Measurements from ENCODE around the gene MANF. TPM values are rescaled to one million over a fixed set of nuclear protein-coding genes. Genes with fewer than 3 reads are reported as not detected.

Gene MANF
- 11.2 TPM for total RNA-seq

- Histone ChIP-seq H3K4me1 (ENCODE audit: insufficient read depth, low read length) (peaks cover 48% of the 10 kb centered on the region), H3K4me3 (ENCODE audit: low read length) (peak within 1 kb of the TSS; percentile 87), H3K9me3 (ENCODE audit: low read depth, low read length) (no peaks in the 10 kb centered on the region), H3K27me3 (ENCODE audit: insufficient read depth, low read length) (no peaks in the 10 kb centered on the region)
Measured at GRCh38 chr3:51384726-51385473, at the start of gene MANF. MANF (plus strand) TSS chr3:51385291; CDS start chr3:51385343, 52 bp downstream.

DNA sequence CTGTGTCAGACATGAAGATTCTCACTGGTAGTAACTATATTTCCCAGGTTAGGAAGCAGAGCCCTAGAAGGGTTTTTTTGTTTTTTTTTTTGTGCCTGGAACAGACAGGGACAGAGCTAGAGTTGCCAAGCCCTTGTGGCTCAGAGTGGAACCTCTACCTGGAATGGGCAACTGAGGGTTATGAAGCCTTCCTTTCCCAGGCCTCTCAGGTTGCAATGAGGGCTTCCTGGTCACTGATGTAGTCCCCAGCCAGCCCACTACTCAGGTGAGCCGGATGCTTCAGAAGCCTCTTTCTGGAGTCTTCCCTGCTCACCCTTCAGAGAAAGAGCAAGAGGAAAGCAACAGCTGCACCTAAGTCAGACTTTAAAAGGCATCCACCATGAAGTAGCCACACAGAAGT, 48.8 kb upstream of the MANF start:
- Histone ChIP-seq H3K4me1 (ENCODE audit: insufficient read depth, low read length) (no peaks in the 10 kb centered on the region), H3K27me3 (ENCODE audit: insufficient read depth, low read length) (no peaks in the 10 kb centered on the region), H3K9me3 (ENCODE audit: low read depth, low read length) (no peaks in the 10 kb centered on the region), H3K4me3 (ENCODE audit: low read length) (no peak overlapping the region)

- no peaks in the 10 kb centered on the region for H3K27me3 ChIP-seq (ENCODE audit: insufficient read depth, low read length)
- H3K4me3 ChIP-seq (ENCODE audit: low read length) = no peak overlapping the region
- H3K9me3 ChIP-seq (ENCODE audit: low read depth, low read length) = no peaks in the 10 kb centered on the region
- no peaks in the 10 kb centered on the region for H3K4me1 ChIP-seq (ENCODE audit: insufficient read depth, low read length)
Measured at GRCh38 chr3:51337666-51338065, 47.4 kb upstream of the MANF start.

GRCh38 chr3:51338632-51339031, 46.5 kb upstream of the MANF start:
- no peaks in the 10 kb centered on the region for H3K9me3 ChIP-seq (ENCODE audit: low read depth, low read length)
- H3K27me3 ChIP-seq (ENCODE audit: insufficient read depth, low read length) = no peaks in the 10 kb centered on the region
- no peak overlapping the region for H3K4me3 ChIP-seq (ENCODE audit: low read length)
- no peaks in the 10 kb centered on the region for H3K4me1 ChIP-seq (ENCODE audit: insufficient read depth, low read length)

GRCh38 chr3:51340013-51340829, 44.9 kb upstream of the MANF start:
- Histone ChIP-seq H3K4me1 (ENCODE audit: insufficient read depth, low read length) (no peaks in the 10 kb centered on the region), H3K4me3 (ENCODE audit: low read length) (no peak overlapping the region), H3K27me3 (ENCODE audit: insufficient read depth, low read length) (no peaks in the 10 kb centered on the region), H3K9me3 (ENCODE audit: low read depth, low read length) (no peaks in the 10 kb centered on the region)

- H3K27me3 ChIP-seq (ENCODE audit: insufficient read depth, low read length) = no peaks in the 10 kb centered on the region
- no peaks in the 10 kb centered on the region for H3K4me1 ChIP-seq (ENCODE audit: insufficient read depth, low read length)
- no peak overlapping the region for H3K4me3 ChIP-seq (ENCODE audit: low read length)
- H3K9me3 ChIP-seq (ENCODE audit: low read depth, low read length) = no peaks in the 10 kb centered on the region
Measured at GRCh38 chr3:51340989-51341636, 44.0 kb upstream of the MANF start.

GRCh38 chr3:51343918-51344687, 41.0 kb upstream of the MANF start:
- Histone ChIP-seq H3K27me3 (ENCODE audit: insufficient read depth, low read length) (no peaks in the 10 kb centered on the region), H3K4me1 (ENCODE audit: insufficient read depth, low read length) (no peaks in the 10 kb centered on the region), H3K9me3 (ENCODE audit: low read depth, low read length) (no peaks in the 10 kb centered on the region), H3K4me3 (ENCODE audit: low read length) (no peak overlapping the region)

- no peaks in the 10 kb centered on the region for H3K27me3 ChIP-seq (ENCODE audit: insufficient read depth, low read length)
- H3K9me3 ChIP-seq (ENCODE audit: low read depth, low read length) = no peaks in the 10 kb centered on the region
- H3K4me3 ChIP-seq (ENCODE audit: low read length) = no peak overlapping the region
- no peaks in the 10 kb centered on the region for H3K4me1 ChIP-seq (ENCODE audit: insufficient read depth, low read length)
Measured at GRCh38 chr3:51350751-51351150, 34.3 kb upstream of the MANF start.

DNA sequence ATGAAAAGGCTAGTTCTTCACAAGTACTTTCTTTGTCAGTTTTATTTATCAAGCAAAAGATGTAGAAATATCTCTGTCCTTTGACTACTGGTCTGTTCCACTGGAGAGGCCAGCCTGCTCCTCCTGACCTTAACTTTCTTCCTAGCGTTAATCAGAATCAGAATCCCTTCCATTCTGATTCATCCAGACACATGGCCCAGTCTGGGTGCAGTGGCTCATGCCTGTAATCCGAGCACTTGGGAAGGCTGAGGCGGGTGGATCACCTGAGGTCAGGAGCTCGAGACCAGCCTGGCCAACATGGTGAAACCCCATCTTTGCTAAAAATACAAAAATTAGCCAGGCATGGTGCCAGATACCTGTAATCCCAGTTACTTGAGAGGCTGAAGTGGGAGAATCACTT, 32.0 kb upstream of the MANF start:
- Histone ChIP-seq H3K9me3 (ENCODE audit: low read depth, low read length) (no peaks in the 10 kb centered on the region), H3K4me3 (ENCODE audit: low read length) (no peak overlapping the region), H3K4me1 (ENCODE audit: insufficient read depth, low read length) (no peaks in the 10 kb centered on the region), H3K27me3 (ENCODE audit: insufficient read depth, low read length) (no peaks in the 10 kb centered on the region)

DNA sequence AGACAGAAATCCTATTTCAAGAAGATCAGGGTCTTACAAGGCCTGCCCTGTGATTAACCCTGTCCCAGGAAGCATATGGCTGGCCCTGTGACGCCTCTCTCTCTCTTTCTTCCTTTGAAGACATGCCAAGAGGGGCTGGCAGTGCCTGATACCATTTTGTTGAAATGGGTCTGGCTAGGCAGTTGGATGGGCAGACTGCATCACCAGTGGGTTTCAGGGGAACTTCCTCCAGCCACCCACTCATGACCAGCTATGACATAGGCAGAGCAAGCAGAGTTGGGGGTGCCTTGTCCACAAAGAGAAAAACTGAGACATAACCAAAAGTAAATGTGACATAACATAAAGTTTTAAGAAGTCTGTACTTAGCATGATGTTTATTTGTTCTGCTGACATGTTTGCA, 31.4 kb upstream of the MANF start:
- no peaks in the 10 kb centered on the region for H3K27me3 ChIP-seq (ENCODE audit: insufficient read depth, low read length)
- H3K9me3 ChIP-seq (ENCODE audit: low read depth, low read length) = no peaks in the 10 kb centered on the region
- H3K4me3 ChIP-seq (ENCODE audit: low read length) = no peak overlapping the region
- no peaks in the 10 kb centered on the region for H3K4me1 ChIP-seq (ENCODE audit: insufficient read depth, low read length)

GRCh38 chr3:51354172-51354571, 30.9 kb upstream of the MANF start:
- H3K27me3 ChIP-seq (ENCODE audit: insufficient read depth, low read length) = no peaks in the 10 kb centered on the region
- no peaks in the 10 kb centered on the region for H3K9me3 ChIP-seq (ENCODE audit: low read depth, low read length)

DNA sequence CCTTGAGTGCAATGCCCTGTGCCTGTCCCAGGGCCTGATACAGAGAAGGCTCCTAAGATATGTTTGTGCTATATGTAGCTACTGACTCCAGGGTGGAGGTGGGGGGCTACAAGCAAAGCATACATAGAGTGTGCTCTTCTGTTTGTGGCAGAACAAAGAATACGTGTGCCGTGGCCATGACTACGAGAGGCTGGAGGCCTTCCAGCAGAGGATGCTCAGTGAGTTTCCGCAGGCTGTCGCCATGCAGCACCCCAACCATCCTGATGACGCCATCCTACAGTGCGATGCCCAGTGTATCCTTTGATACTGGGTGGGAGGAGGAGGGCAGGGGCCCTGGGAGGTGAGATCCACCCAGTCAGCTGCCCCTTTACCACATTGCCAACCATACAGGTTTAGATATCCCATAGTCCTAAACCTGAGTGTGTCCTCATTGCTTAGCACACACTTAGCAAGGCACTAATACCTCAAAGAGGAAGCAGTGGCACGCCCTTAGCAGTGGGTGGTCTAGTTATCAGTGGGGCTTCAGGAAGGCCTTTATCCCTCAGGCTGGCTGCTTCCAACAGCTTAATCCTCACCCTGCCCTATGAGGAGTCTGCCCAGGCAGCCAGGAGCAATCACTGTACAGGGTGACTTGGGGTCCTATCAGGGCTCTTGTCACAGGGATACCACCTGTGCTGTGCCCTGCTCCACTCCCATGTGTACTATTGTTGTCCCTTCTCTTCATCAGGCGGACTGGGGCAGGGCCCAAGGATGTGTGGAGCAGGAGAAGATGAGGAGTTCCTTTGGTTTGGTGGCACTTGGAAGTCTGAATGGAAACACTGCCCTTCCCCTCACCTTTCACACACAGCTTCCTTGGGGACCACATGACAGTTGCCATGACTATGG, 30.1 kb upstream of the MANF start:
- Histone ChIP-seq H3K27me3 (ENCODE audit: insufficient read depth, low read length) (no peaks in the 10 kb centered on the region), H3K4me1 (ENCODE audit: insufficient read depth, low read length) (no peaks in the 10 kb centered on the region), H3K4me3 (ENCODE audit: low read length) (no peak overlapping the region), H3K9me3 (ENCODE audit: low read depth, low read length) (no peaks in the 10 kb centered on the region)

More at GRCh38 chr3:51354172-51354571, 30.9 kb upstream of the MANF start:
- H3K4me3 ChIP-seq (ENCODE audit: low read length) = no peak overlapping the region
- H3K4me1 ChIP-seq (ENCODE audit: insufficient read depth, low read length) = no peaks in the 10 kb centered on the region

- no peak overlapping the region for H3K4me3 ChIP-seq (ENCODE audit: low read length)
- no peaks in the 10 kb centered on the region for H3K9me3 ChIP-seq (ENCODE audit: low read depth, low read length)
- no peaks in the 10 kb centered on the region for H3K4me1 ChIP-seq (ENCODE audit: insufficient read depth, low read length)
- H3K27me3 ChIP-seq (ENCODE audit: insufficient read depth, low read length) = no peaks in the 10 kb centered on the region
Measured at GRCh38 chr3:51355891-51356578, 29.1 kb upstream of the MANF start.

Data from mononuclear cell (primary cell).